NCI-H146 treated with DMSO at 0.1 percent for 48 hours (cell line): ENCODE measurements around the gene COX10.

ENCODE experiments used
- DNase-seq: peaks from one replicate; lab custom pipeline; 2025; ENCODE audit not compliant: unreplicated experiment; lab: John Stamatoyannopoulos, UW

Gene COX10

GRCh38 chr17:14245002-14245401, 175.7 kb downstream of the COX10 start:
- DNase-seq = no peak

GRCh38 chr17:14245629-14246028, 176.3 kb downstream of the COX10 start:
- DNase-seq = no peak
